Measurements from ENCODE around the gene INHA. TPM values are rescaled to one million over a fixed set of nuclear protein-coding genes. Genes with fewer than 3 reads are reported as not detected.
A peak's percentile ranks its signal among the peaks of the same experiment; 100 is the strongest.

The INHA gene
- total and polyA plus RNA-seq, 2 donors (not counting 1 experiment from before 2014, with no cell fraction given) = not detected

DNA sequence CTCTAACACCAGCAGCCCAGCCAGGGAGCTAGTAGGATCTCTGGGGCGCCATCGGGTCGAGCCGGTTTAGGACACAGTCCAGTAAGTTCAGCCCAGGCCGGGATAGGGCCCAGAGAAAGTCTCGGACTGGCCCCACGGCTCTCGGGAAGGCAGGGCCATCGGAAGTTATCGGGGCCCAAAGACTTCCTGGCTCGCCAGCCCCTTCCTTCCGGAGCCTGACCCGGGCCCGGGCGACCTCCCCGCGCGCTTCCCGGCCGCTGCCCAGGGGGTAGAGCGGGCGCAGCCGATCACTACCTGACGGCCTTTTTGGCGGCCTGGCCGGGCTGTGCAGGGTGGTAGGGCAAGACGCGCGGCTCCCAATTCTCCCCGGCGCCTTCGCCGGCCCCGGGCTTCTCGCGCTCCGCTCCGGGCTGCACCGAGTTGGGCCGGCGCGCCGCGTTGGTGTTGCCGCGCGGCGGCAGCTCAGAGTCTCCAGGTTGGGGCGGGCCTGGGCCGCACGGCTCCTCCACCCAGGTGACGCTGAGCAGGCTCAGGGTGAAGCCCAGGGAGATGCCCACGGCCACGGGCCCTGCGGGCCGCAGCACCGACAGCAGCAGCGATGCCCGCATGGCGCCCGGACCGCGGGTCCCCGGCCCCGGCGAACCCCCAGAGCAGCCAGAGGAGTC is 29.0 kb upstream of the INHA start:
- Histone ChIP-seq H3K36me3 (replicated peaks in 1 of 2; ENCODE audit: control extremely low read depth in 1 of 2, control insufficient read depth in 1 of 2, extremely low read depth in 1 of 2, insufficient read depth in 2 of 2, low read length in 1 of 2) (no peaks in the 10 kb centered on the region), H3K4me2 (replicated peaks; ENCODE audit: low read depth, low read length, poor library complexity, severe bottlenecking) (peak overlapping the region; percentile 98), H2AFZ (ENCODE audit: insufficient read depth, low read depth, low read length, poor library complexity, severe bottlenecking) (peak overlapping the region; percentile 86), H3K27me3 (replicated peaks in 1 of 4; ENCODE audit: control extremely low read depth in 1 of 4, control insufficient read depth in 3 of 4, insufficient read depth in 4 of 4, low read length in 3 of 4) (peaks cover 0 to 86% (median 21%) of the 10 kb centered on the region in 4 experiments), H3K9ac (ENCODE audit: low read length) (peak overlapping the region; percentile 70), H3K79me2 (ENCODE audit: control insufficient read depth, insufficient read depth, low read length) (no peaks in the 10 kb centered on the region), H3K27ac (ENCODE audit: low read length in 2 of 2) (peak overlapping the region in 1 of 2 donors; percentile 35), H4K20me1 (ENCODE audit: control insufficient read depth, insufficient read depth, low read length, poor library complexity, severe bottlenecking) (no peaks in the 10 kb centered on the region), H3K4me3 (ENCODE audit: control extremely low read depth in 1 of 5, extremely low read depth in 1 of 5, insufficient read depth in 1 of 5, low read depth in 2 of 5, low read length in 4 of 5) (peak overlapping the region in 4 of 5 experiments; percentile 63 to 78 (median 67)), H3K4me1 (ENCODE audit: control insufficient read depth in 2 of 2, insufficient read depth in 2 of 2, low read length in 2 of 2) (peaks cover 29 to 31% of the 10 kb centered on the region in 2 donors), H3K9me3 (ENCODE audit: control extremely low read depth in 1 of 3, control insufficient read depth in 2 of 3, insufficient read depth in 1 of 3, low read length in 2 of 3) (peaks cover 0 to 26% (median 0%) of the 10 kb centered on the region in 3 donors)
- under 1% methylated on average over 66 of the region's 66 CpGs for WGBS (ENCODE audit: insufficient coverage)
- POLR2A ChIA-PET = interaction anchor here (1.0 to 1.3 kb wide), 2 partner anchors 10 to 288 kb away, joined by 4 read pairs; no protein-coding TSS in a partner anchor
- no peak for TF ChIP-seq EZH2 (IDR thresholded peaks at IDR 0.05; ENCODE audit: borderline replicate concordance, insufficient read depth, low read depth, low read length, poor library complexity, severe bottlenecking)
- TF ChIP-seq CTCF (IDR thresholded peaks at IDR 0.05) = peak; percentile 13
- Mint-ChIP-seq H3K9me3 (ENCODE audit: insufficient read depth) (no peaks in the 10 kb centered on the region), H3K27me3 (peaks cover 36% of the 10 kb centered on the region), H3K4me3 (peak overlapping the region; percentile 80), H3K4me1 (peaks cover 24% of the 10 kb centered on the region), H3K27ac (peak overlapping the region; percentile 32)
- intact Hi-C loops (cut with micrococcal nuclease) = loop anchor here (1.0 to 2.0 kb wide), 4 partner anchors 45 to 382 kb away; partner anchors contain the start of genes GMPPA and NHEJ1
- ATAC-seq (ENCODE audit: low read depth) = peak; percentile 28
- CTCF ChIA-PET = interaction anchor here (1.0 to 3.5 kb wide), 9 partner anchors 9 to 146 kb away, joined by 3 to 29 read pairs (median 5); no protein-coding TSS in a partner anchor
- peak; percentile 45 for DNase-seq

All from B cell (primary cell).